ENCODE results near the gene MLXIP.
A peak's percentile ranks its signal among the peaks of the same experiment; 100 is the strongest.
"Not testable (repeated sequence)": the region's sequence is repeated elsewhere in the genome, so short reads cannot be mapped to it uniquely, and the experiment has no call there.

MLXIP gene

GRCh38 chr12:122096014-122096413, 17.5 kb downstream of the MLXIP start:
- DNase-seq (ENCODE audit: low read depth): no peak

- DNase-seq (ENCODE audit: low read depth): no peak
These were observed 18.1 kb downstream of the MLXIP start for GRCh38 chr12:122096591-122097149.

- no peak for DNase-seq (ENCODE audit: low read depth)
These were observed 19.0 kb downstream of the MLXIP start for GRCh38 chr12:122097584-122097926.

- DNase-seq (ENCODE audit: low read depth): peak; percentile 61
These were observed 19.6 kb downstream of the MLXIP start for GRCh38 chr12:122097927-122098756.

GRCh38 chr12:122099280-122099749, 20.8 kb downstream of the MLXIP start:
- DNase-seq (ENCODE audit: low read depth): no peak

GRCh38 chr12:122099856-122100255, 21.3 kb downstream of the MLXIP start:
- DNase-seq (ENCODE audit: low read depth): no peak

GRCh38 chr12:122100568-122100967, 22.0 kb downstream of the MLXIP start:
- no peak for DNase-seq (ENCODE audit: low read depth)

- DNase-seq (ENCODE audit: low read depth): no peak
These were observed 23.8 kb downstream of the MLXIP start for GRCh38 chr12:122102331-122102730.

- no peak for DNase-seq (ENCODE audit: low read depth)
These were observed 26.3 kb downstream of the MLXIP start for GRCh38 chr12:122104844-122105243.

- not testable (repeated sequence) for DNase-seq (ENCODE audit: low read depth)
These were observed 26.9 kb downstream of the MLXIP start for GRCh38 chr12:122105496-122105895.

GRCh38 chr12:122106843-122107242, 28.3 kb downstream of the MLXIP start:
- DNase-seq (ENCODE audit: low read depth): no peak

- DNase-seq (ENCODE audit: low read depth): no peak
These were observed 28.7 kb downstream of the MLXIP start for GRCh38 chr12:122107261-122107660.

- no peak for DNase-seq (ENCODE audit: low read depth)
These were observed 32.6 kb downstream of the MLXIP start for GRCh38 chr12:122111089-122111641.

- DNase-seq (ENCODE audit: low read depth): no peak
These were observed 38.4 kb downstream of the MLXIP start for GRCh38 chr12:122116707-122117535.

GRCh38 chr12:122117979-122118378, 39.4 kb downstream of the MLXIP start:
- no peak for DNase-seq (ENCODE audit: low read depth)

- DNase-seq (ENCODE audit: low read depth): not testable (repeated sequence)
These were observed 42.8 kb downstream of the MLXIP start for GRCh38 chr12:122121341-122121740.

GRCh38 chr12:122121745-122122144, 43.2 kb downstream of the MLXIP start:
- DNase-seq (ENCODE audit: low read depth): no peak

GRCh38 chr12:122123051-122123760, 44.6 kb downstream of the MLXIP start:
- DNase-seq (ENCODE audit: low read depth): peak; percentile 42

- DNase-seq (ENCODE audit: low read depth): no peak
These were observed 45.2 kb downstream of the MLXIP start for GRCh38 chr12:122123761-122124145.

- no peak for DNase-seq (ENCODE audit: low read depth)
These were observed 45.8 kb downstream of the MLXIP start for GRCh38 chr12:122124370-122124769.

- DNase-seq (ENCODE audit: low read depth): no peak
These were observed 47.1 kb downstream of the MLXIP start for GRCh38 chr12:122125452-122126341.
